Epidermal melanocyte (primary cell): ENCODE data around the gene SLC39A10.

Experiments
- DNase-seq: peaks from one replicate; pipeline ENCODE4 v3.0.0; 2011; ENCODE audit warnings: low spot score; ENCODE audit not compliant: insufficient read length

The SLC39A10 gene

GRCh38 chr2:195721042-195721441, 64.0 kb downstream of the SLC39A10 start:
- no peak for DNase-seq

DNA sequence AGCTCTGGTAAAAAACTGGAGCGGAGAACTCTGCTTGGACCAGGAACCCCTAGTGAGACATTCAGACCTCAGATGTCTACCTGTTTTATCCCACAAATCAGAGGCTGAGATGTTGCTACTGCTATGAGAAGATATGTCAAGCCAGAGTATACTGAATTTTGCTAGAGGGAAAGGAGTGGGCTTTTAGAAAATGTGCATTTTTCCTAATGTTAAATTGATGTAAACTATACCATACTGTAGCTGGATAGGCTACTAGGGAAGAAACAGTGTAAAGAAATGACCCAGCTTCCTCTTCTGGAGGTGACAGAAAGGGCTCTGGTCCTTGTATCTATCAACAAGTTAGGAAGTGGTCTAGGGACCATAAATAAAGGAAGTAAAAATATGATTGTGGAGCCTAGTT, 65.0 kb downstream of the SLC39A10 start:
- no peak for DNase-seq

DNA sequence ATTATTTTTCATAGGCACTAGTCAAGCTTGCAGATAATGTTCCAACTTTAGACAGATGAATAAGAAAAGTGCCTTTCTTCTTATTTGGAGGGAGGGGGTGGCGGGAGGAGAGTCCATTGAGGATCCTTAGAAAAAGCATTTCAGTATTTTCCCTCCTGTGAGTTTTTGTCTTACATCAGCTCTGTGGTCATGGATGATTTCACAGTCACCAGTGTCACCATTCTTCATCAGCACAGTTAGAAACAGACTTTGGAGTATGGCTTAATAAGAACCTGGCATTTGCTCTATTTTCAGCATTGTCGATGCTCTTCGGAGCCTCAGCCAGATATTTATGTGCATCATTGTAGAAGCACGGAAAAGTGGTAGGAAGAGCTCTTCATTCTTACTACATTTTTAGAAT, 70.1 kb downstream of the SLC39A10 start:
- DNase-seq, result no peak

- DNase-seq, result no peak
These were observed 73.9 kb downstream of the SLC39A10 start for GRCh38 chr2:195730912-195731311.

DNA sequence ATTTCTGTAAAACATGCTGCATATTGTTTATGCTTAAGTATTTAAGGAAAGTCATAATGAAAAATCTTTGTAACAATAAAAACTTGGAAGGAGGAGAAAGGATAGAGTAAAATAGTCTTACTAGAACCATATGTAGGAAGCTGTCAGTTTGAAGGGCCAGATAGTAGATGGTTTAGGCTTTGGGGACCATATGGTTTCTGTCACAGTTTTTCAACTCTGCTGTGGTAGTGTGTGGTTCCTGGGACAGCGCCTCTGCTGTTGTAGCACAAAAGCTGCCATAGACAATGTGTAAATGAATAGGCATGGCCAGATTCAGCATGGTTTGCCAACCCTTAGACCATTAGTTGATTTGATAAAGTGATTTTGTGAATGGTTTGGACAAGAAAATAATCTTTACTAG, 75.5 kb downstream of the SLC39A10 start:
- DNase-seq, result no peak

- no peak for DNase-seq
These were observed 76.8 kb downstream of the SLC39A10 start for GRCh38 chr2:195733831-195734230.

GRCh38 chr2:195734395-195734794, 77.4 kb downstream of the SLC39A10 start:
- DNase-seq, result no peak

GRCh38 chr2:195734931-195735330, 77.9 kb downstream of the SLC39A10 start:
- no peak for DNase-seq

DNA sequence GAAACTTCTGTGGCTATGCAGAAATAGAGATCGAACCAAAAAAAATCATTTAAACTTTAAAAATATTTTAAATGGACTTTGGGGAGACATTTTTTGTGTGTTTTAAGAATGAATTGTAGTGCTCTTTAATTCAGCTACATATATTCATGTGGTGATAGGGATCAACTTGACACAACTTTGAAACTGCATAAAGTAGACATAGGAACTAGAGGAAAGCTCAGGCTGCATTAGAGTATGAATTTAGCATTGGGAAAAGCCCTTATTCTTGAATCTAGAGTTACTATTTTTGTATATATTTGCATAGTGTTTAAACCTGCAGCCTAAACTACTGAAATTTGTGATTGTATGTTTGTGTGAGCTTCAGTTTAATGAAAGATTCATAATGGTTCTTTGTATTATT, 78.3 kb downstream of the SLC39A10 start:
- DNase-seq, result no peak

GRCh38 chr2:195737511-195738325, 80.7 kb downstream of the SLC39A10 start:
- no peak for DNase-seq

GRCh38 chr2:195741191-195741590, 84.2 kb downstream of the SLC39A10 start:
- DNase-seq, result no peak

DNA sequence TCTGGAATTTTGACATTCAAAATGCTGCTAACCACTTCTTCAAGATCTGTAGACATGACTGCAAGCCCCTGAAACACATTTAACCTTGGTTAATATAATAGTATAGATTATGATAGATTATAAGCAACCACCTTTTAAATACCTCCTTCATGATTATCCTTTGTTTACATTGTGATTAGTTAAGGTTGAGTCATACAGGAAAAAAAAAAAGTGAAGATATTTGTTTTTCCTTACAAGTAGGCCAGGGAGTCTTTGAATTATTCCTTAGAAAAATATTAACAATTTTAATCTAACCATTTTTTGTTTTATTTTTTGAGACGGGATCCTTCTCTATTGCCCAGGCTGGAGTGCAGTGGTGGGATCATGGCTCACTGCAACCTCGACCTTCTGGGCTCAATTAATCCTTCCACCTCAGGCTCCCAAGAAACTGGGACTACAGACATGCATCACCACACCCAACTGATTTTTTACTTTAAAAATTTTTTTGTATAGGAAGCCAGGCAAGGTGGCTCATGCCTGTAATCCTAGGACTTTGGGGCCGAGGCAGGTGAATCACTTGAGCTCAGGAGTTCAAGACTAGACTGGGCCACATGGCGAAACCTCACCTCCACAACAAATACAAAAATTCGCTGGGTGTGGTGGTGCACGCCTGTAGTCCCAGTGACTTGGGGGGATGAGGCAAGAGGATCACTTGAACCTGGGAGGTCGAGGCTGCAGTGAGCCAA, 99.4 kb downstream of the SLC39A10 start:
- DNase-seq, result no peak

- DNase-seq, result no peak
These were observed 101.8 kb downstream of the SLC39A10 start for GRCh38 chr2:195758846-195759245.

DNA sequence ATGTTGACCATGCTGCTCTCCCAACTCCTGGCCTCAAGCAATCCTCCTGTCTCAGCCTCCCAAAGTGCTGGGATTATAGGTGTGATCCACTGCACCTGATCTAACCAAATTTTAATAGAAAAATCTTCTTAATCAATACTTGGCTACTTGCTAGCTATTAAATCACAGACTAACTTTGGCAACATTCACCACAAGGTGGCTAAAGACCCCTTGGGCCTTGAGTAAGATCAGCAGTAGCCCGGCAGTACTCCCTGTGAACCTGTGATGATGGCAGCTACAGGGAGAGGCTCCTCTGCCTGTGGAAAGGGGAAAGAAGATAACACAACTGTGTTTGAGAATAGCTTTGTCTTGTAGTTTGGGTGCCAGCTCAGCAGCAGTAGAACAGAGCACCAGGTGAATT, 102.9 kb downstream of the SLC39A10 start:
- no peak for DNase-seq

- no peak for DNase-seq
These were observed 106.8 kb downstream of the SLC39A10 start for GRCh38 chr2:195763866-195764265.

DNA sequence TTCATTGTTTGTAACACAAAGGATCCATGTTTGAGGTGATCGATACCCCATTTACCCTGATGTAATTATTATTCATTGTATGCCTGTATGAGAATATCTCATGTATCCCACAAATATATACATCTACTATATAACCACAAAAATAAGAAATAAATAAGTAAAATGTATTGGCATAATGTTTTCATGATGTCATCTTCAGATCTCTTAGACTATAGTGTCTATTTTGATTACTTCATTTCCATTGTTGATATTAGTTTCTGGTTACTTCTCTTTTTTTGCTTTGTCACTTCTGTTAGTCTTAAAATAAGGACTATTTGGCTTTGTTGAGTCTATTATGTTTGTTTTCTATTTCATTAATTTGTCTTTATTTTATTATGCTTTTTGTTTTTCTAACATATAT, 109.7 kb downstream of the SLC39A10 start:
- DNase-seq, result no peak

GRCh38 chr2:195768431-195768830, 111.4 kb downstream of the SLC39A10 start:
- DNase-seq, result no peak

DNA sequence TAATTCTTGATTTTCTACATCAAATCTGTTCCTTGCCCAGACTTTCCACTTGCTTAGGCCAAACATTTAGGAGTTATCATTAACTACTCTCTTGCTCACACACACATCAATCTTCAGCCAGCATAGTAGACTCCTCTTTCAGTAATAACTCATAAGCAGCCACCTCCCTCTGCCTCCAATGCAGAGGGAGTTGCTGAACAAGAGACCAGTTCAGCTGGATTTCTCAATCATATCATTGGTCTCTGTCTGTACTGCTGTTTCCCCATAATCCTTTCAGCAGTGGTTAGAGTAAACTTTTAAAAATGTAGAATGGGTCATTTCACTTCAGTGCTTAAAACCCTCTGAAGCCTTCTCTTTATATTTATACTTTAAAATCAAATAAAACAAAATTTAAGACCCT, 112.9 kb downstream of the SLC39A10 start:
- no peak for DNase-seq

GRCh38 chr2:195779491-195779890, 122.5 kb downstream of the SLC39A10 start:
- DNase-seq, result no peak

DNA sequence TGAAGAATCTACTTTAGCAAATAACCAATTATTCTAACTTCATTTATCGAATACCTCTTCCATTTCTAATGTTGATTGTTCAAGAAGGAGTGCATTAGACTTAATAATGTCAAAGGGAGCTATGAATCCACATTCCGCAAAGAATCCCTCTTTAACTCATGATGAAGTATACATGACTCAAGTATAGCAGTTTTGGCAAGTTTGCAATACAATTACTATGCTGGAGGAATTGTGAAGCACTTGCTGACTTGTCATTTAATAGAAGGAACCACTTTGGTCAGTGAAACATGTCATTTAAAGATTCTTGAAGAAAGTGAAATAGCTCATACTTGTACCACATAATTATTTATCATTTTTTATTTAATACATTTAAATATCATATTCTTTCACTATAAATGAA, 125.1 kb downstream of the SLC39A10 start:
- no peak for DNase-seq
